WERI-Rb-1 (cell line): Measurements from ENCODE around the gene BCL2.

ENCODE experiments used
- DNase-seq: peaks from one replicate; pipeline ENCODE4 v3.0.0-alpha.2; 2020
- H3K27ac ChIP-seq: fragments of 250-450 bp; sonication (Bioruptor Pico); 2 replicates; pipeline ENCODE4 v1.5.1; 2020; ENCODE audit warnings: mild to moderate bottlenecking, moderate library complexity
- H3K27me3 ChIP-seq: fragments of 250-450 bp; sonication (Bioruptor Pico); 2 replicates; pipeline ENCODE4 v1.5.1; 2021; ENCODE audit warnings: mild to moderate bottlenecking, low read depth, moderate library complexity; ENCODE audit not compliant: insufficient read depth, severe bottlenecking
- H3K36me3 ChIP-seq: fragments of 250-450 bp; sonication (Bioruptor Pico); 2 replicates; pipeline ENCODE4 v1.5.1; 2020; ENCODE audit warnings: mild to moderate bottlenecking, moderate library complexity
- H3K4me3 ChIP-seq: 2 replicates; pipeline ENCODE4 v1.5.1; 2011; ENCODE audit warnings: low read depth, mild to moderate bottlenecking, control low read depth, low read length
- H3K9me3 ChIP-seq: fragments of 250-450 bp; sonication (Bioruptor Pico); 2 replicates; pipeline ENCODE4 v1.5.1; 2021; ENCODE audit warnings: mild to moderate bottlenecking, moderate library complexity; ENCODE audit not compliant: severe bottlenecking
- CTCF ChIP-seq: IDR thresholded peaks from 2 replicates; pipeline ENCODE4 v1.5.1; 2011; ENCODE audit warnings: low read depth, mild to moderate bottlenecking, control low read depth, inconsistent platforms, low read length

Gene BCL2

DNA sequence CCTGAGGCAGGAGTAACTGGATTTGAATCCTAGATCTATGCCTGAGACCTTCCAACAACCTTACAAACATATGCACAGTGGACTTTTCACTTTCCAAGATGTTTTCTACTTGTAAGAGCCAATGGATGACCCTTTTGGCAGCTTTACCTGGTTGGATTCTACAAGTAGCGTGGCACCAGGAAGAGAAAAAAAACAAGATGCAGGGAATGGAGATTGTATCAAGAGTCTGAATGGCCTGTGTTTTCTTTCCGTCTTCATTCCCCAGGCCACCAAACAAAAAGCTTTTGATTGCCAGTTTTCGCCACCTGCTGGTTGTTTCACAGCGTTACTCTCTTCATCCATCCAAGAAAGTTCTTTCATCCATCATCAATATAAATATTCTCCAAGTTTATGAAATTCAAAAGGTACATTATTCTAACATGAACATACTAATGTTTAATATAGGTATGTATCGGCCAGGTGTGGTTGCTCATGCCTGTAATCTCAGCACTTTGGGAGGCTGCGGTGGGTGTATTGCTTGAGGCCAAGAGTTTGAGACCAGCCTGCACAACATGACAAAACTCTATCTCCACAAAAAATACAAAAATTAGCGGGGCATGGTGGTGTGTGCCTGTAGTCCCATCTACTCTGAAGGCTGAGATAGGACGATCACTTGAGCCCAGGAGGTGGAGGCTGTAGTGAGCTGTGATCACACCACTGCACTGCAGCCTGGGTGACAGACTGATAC lies 3.5 kb upstream of the BCL2 start:
- peak; percentile 73 for TF ChIP-seq CTCF
- peak; percentile 61 for DNase-seq
- H3K4me3 ChIP-seq: no peak overlapping the region
- no peak overlapping the region for H3K27ac ChIP-seq
- no peaks in the 10 kb centered on the region for H3K27me3 ChIP-seq
- no peaks in the 10 kb centered on the region for H3K36me3 ChIP-seq
- no peaks in the 10 kb centered on the region for H3K9me3 ChIP-seq

DNA sequence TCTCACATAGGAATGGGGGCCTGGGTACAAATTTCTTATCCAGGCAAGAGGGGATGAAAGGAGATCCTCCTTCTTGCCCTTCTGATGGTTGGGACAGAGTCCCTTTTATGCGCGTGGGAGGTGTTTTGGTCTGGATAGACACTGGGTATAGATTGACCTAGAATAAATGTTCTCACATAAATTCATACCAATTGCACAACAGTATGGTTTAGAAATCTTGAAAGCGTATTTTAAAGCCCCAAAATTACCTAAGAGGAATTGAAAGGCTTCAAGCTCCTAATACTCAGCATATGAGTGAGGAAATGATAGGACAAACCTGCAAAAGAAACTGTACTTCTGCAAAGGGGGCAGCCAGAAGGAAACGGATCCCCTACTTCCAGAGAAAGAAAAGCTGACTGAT lies 2.6 kb upstream of the BCL2 start:
- H3K9me3 ChIP-seq: no peaks in the 10 kb centered on the region
- no peak for TF ChIP-seq CTCF
- no peak overlapping the region for H3K4me3 ChIP-seq
- H3K27me3 ChIP-seq: no peaks in the 10 kb centered on the region
- no peak overlapping the region for H3K27ac ChIP-seq
- H3K36me3 ChIP-seq: no peaks in the 10 kb centered on the region
- DNase-seq: no peak

DNA sequence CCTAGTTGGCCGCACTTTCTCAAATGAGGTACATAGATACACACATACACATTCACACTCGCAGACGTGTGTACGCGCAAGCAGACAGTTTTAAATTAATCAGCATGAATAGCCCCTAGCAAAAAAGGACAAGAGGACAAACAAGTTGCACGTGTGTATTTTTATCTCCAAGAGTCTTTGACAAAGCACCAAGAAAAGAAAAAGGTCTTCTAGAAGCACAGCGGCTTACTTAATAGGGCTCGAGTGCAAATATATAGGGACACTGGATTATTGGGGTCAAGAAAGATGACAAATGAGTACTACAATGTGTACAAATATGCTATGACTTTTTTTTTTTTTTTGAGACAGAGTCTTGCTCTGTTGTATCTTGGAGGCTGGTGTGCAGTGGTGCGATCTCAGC lies 1.7 kb upstream of the BCL2 start:
- no peak overlapping the region for H3K27ac ChIP-seq
- TF ChIP-seq CTCF: no peak
- H3K9me3 ChIP-seq: no peaks in the 10 kb centered on the region
- H3K36me3 ChIP-seq: no peaks in the 10 kb centered on the region
- no peak for DNase-seq
- H3K4me3 ChIP-seq: no peak overlapping the region
- no peaks in the 10 kb centered on the region for H3K27me3 ChIP-seq

DNA sequence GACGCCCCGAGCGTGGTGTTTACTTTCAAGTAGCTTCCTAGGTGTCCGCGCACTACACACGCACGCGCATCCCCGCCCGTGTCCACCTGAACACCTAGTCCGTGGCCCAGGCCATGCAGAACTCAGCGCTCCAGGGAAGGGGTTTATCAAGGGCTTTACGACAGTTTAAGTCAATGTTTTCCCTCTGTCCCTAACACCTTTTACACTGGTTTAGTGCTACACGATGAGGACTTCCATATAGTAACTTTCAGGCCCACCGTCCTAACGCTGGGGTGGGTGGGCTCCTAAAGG lies 1.4 kb upstream of the BCL2 start:
- H3K36me3 ChIP-seq: no peaks in the 10 kb centered on the region
- TF ChIP-seq CTCF: no peak
- H3K27ac ChIP-seq: peak overlapping the region; percentile 88
- no peaks in the 10 kb centered on the region for H3K9me3 ChIP-seq
- no peak for DNase-seq
- H3K27me3 ChIP-seq: no peaks in the 10 kb centered on the region
- peak overlapping the region; percentile 92 for H3K4me3 ChIP-seq

DNA sequence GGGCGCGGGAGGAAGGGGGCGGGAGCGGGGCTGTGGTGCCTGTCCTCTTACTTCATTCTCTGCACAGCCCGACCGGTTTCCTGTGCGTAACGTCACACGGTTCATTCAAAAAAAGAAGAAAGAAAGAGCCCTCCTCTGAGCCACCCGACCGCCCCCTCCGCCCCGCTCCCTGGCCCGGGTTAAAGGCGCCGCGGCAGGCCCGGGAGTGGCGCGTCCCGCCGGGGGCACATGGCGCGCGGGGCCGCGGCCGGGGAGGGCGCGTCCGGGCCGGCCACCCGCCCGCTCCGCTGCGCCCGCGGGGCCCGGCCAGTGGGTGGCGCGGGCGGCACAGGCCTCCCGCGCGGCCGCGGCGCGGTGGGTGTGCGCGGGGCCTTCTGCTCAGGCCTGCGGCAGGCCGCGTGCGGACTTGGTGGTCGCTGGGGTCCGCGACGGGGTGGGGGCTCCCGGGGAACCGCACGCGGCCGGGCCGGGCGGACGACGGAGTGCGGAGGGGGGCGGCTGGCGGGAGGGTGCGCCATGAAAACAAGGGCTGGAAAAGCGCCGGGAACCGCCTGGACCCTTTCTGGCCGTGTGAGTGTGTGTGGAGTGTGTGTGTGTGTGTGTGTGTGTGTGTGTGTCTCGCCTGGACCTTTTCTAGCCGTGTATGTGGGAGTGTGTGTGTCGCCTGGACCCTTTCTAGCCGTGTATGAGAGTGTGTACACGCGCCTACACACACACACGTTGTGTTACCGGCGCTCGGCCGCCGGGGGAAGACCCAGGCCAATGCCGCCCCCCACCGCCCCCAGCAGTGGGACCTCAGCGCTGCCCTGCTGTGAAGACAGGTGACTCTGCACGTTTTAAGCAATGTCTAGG lies 780 bp upstream of the BCL2 start:
- Histone ChIP-seq H3K9me3 (no peaks in the 10 kb centered on the region), H3K27me3 (no peaks in the 10 kb centered on the region), H3K36me3 (no peaks in the 10 kb centered on the region), H3K27ac (peak overlapping the region; percentile 88), H3K4me3 (peak overlapping the region; percentile 92)
- DNase-seq: peak; percentile 84
- TF ChIP-seq CTCF: peak; percentile 26; the same call in 1 of the 2 replicates
